Measurements from ENCODE around the gene SERINC2.

The SERINC2 gene

DNA sequence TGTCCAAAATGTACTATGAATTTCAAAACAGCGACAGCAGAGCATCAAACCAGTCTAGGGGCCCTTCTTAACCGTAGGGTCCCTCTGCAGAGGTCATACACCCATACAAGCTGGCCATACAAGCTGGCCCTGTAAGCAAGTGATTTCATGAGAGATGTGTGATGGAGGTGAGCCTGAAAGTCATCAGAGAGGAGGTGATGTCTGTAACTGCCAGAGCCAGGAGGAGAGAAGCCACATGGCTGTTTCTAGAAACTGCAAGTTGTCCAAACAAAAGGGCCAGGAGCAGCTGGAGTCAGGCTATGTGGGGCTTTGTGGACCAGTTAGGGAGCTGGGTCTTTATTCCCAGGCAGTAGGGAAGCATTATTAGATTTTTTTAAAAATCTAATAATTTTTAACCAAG lies 14.8 kb upstream of the SERINC2 start:
- ATAC-seq, result no peak
- H3K4me3 Mint-ChIP-seq, result no peak overlapping the region
- no peak overlapping the region for H3K27ac Mint-ChIP-seq
- H3K4me1 Mint-ChIP-seq, result peaks cover 13% of the 10 kb centered on the region
- DNase-seq, result no peak
- no peaks in the 10 kb centered on the region for H3K9me3 Mint-ChIP-seq
- peaks cover 6% of the 10 kb centered on the region for H3K27me3 Mint-ChIP-seq

DNA sequence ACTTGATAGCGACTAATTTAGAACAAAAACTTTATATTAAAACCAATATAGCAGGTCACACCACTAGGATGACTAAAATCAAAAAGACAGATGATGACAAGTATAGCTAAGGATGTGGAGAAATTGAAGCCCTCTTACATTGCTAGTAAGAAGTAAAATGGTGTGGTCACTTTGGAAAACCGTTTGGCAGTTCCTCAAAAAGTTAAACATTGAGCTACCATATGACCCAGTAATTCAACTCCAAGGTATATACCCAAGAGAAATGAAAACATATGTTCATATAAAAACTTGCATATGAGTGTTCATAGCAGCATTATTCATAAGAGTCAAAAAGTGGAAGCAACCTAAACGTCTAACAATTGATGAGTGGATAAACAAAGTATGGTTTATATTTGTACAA lies 13.0 kb upstream of the SERINC2 start:
- no peak for DNase-seq
- Mint-ChIP-seq H3K27ac (no peak overlapping the region), H3K4me3 (no peak overlapping the region), H3K27me3 (peaks cover 6% of the 10 kb centered on the region), H3K4me1 (peaks cover 4% of the 10 kb centered on the region), H3K9me3 (no peaks in the 10 kb centered on the region)
- no peak for ATAC-seq

DNA sequence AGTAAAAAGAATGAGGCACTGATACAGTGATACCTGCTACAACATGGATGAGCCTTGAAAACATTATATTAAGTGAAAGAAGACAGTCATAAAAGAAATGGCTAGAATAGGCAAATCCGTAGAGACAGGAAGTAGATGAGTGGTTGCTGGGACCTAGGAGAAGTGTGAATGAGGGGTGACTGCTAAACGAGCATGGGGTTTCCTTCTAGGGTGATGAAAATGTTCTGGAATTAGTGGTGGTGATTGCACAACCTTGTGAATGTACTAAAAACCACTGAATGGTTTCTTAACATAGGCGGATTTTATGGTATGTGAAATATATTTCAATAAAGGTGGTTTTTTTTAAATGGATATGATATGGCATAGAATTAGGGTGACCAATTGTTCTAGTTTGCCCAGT lies 12.6 kb upstream of the SERINC2 start:
- H3K27ac Mint-ChIP-seq, result no peak overlapping the region

DNA sequence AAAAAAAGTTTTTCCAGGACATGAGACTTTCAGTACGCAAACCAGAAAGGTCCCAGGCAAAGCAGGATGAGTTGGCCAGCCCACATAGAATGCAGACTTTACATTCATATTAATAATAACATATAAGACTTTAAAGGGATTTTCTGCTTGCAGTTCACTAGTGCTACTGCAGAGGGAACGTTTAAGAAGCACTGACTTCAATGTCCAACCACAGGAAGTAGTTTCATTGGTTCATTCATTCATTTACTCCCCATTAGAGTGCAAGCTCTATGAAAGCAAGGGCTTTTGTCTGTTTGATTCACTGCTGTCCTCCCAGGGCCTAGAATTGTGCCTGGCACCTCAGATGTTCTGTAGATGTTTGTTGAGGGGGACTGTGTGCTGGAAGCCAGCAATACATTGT lies 11.8 kb upstream of the SERINC2 start:
- H3K4me3 Mint-ChIP-seq, result no peak overlapping the region
- ATAC-seq (no peak), DNase-seq (no peak)
- no peaks in the 10 kb centered on the region for H3K9me3 Mint-ChIP-seq
- H3K27ac Mint-ChIP-seq, result no peak overlapping the region
- H3K4me1 Mint-ChIP-seq, result no peaks in the 10 kb centered on the region
- H3K27me3 Mint-ChIP-seq, result peaks cover 6% of the 10 kb centered on the region

More for the DNA sequence above, 12.6 kb upstream of the SERINC2 start:
- no peaks in the 10 kb centered on the region for H3K4me1 Mint-ChIP-seq
- ATAC-seq (no peak), DNase-seq (no peak)
- H3K9me3 Mint-ChIP-seq, result no peaks in the 10 kb centered on the region
- H3K27me3 Mint-ChIP-seq, result peaks cover 6% of the 10 kb centered on the region
- H3K4me3 Mint-ChIP-seq, result no peak overlapping the region

DNA sequence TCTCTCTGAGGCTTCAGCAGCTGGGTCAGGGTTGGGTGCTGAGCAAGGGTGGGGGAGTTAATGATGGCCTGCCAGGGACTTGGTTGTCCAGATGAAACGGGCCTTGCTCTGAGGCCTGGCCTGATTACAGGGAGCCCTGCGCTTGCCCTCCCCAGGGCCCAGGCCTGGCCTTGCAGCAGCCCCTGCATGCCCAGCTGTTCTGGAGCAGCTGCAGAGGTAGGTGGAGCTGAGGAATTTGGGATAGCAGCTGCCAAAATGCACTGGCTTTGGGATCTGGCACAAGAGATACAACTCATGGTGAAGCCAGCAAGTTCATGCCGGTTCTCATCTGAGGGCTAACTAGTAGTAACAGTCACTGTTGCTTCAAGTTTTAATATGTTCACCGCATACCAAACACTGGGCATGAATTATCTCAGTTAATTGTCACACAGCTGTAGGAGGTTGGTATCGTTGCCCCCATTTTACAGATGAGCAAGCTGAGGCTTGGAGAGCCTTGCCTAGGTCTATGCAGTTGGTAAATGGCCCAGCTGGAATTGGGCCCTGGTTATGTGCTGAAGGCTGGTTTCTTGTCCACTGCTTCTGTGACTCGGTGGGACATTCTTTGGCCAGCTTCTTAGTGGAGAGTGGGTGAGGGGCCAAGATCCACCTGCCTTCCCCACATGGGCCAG lies 7.3 kb upstream of the SERINC2 start:
- Mint-ChIP-seq H3K9me3 (no peaks in the 10 kb centered on the region), H3K27me3 (peaks cover 22% of the 10 kb centered on the region), H3K27ac (no peak overlapping the region), H3K4me1 (no peaks in the 10 kb centered on the region), H3K4me3 (no peak overlapping the region)
- no peak for ATAC-seq
- DNase-seq, result no peak

DNA sequence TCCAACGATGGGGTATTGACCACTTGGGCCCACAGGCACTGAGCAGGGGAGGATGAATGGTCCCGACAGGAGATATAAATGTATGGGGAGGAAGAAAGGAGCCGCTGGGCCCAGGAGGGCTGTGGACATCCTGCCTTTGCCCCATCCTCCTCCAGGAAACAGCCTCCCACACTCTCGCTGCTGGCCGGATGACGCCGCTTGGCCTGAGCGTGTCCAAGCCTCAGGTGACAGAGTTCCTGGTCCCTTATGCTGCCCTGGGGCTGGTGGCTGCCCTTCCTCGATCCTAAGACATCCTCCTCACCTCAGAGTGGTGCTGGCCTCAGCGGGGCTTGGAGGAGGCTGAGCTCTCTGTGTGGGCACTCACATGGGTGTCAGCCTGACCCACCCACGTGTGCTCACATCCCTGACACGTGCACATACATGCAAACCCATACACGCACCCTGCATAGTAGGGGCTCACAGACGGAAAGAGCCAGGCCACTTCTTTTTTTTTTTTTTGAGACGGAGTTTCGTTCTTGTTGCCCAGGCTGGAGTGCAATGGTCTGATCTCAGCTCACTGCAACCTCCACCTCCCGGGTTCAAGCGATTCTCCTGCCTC lies 5.9 kb upstream of the SERINC2 start:
- H3K4me1 Mint-ChIP-seq, result peaks cover 2% of the 10 kb centered on the region
- no peaks in the 10 kb centered on the region for H3K9me3 Mint-ChIP-seq
- H3K4me3 Mint-ChIP-seq, result no peak overlapping the region
- ATAC-seq (no peak), DNase-seq (no peak)
- H3K27me3 Mint-ChIP-seq, result peaks cover 36% of the 10 kb centered on the region
- no peak overlapping the region for H3K27ac Mint-ChIP-seq

DNA sequence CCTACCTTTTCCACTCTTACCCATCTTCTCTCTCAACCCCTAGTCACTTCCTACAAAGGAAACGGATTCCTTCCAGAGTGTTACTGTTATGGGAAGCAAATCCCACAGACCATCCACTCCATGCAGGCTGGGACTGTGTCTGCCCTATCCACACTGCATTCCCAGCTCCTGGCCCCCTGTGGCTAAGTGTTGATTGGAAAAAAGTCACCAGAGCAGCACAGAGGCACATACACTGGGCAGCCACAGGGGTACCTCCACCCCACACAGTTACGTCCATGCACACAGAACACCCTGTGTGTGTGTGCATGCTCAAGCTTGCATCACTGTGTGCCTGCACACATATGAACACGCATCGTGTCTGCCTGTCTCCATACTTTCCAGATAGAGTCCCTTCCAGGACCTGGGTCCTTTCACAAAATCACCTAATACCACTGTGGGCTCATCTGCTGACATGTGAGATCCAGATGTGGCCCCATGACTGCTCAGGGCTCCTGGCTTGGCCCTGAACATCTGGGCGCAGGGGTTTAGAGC lies 4.2 kb upstream of the SERINC2 start:
- Mint-ChIP-seq H3K27me3 (peaks cover 51% of the 10 kb centered on the region), H3K4me3 (no peak overlapping the region), H3K9me3 (no peaks in the 10 kb centered on the region), H3K27ac (no peak overlapping the region), H3K4me1 (peaks cover 12% of the 10 kb centered on the region)
- ATAC-seq (no peak), DNase-seq (no peak)

DNA sequence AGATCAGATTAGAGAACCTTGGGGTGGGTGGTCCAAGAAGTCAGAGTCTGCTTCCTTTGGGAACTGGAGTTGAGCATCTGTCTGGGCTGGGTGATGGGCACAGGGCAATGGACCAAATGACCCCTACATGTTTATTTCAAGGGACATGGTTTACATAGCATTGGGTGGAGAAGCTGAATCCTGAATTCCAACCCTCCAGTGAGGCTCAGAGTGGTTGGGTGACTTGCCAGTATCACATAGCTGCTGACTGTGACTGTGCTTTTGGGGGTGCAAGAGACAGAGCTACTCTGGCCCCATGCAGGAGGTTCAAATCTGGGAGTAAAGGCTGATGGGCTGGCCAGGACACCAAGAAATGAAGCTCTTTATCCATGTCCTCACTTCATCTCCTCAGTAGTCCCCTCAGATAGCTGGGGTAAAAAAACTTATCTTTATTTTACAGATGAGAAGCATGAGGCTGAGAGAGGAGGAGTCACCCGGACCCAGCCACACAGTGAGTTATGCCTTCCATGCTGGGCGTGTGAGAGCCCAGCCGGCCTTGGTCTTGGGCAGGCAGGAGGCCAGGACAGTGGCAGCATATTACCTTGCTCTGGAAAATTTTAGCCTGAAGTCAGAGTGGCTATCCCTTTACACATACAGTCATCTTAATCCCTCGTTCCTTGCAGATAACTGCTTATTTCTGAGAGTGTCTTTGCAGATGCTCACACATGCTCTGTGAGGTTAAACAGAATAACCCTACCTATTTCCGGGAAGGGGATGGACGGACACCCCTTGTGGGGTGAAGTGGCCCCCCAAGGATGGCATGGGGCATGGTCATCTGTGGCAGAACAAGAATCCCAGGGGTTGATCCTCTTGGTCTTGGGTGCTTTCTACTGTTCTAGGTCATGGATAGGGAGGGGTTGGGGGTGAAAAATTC lies 2.8 kb upstream of the SERINC2 start:
- no peak for ATAC-seq
- Mint-ChIP-seq H3K27ac (no peak overlapping the region), H3K27me3 (peaks cover 64% of the 10 kb centered on the region), H3K4me3 (no peak overlapping the region), H3K9me3 (no peaks in the 10 kb centered on the region), H3K4me1 (peaks cover 16% of the 10 kb centered on the region)
- no peak for DNase-seq

DNA sequence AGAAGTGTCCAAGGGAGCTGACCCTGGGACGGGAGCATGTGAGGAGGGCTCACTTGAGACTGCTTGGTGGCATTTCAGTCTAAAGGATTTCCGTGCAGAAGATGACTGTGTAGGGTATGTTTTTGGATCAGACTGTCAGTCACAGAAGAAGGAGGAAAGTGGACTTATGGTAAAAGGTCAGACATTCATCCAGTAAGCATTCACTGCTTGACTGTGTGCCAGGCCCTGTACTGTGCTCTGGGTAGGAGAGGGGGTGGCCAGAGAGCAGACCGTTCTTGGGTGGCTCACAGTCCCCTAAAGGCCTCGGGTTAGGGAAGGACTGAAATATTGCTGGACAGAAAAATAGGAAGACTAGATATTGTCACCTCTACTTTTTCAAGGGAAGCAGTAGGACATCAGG lies 2.1 kb upstream of the SERINC2 start:
- DNase-seq (no peak), ATAC-seq (no peak)
- H3K4me3 Mint-ChIP-seq, result no peak overlapping the region
- no peaks in the 10 kb centered on the region for H3K9me3 Mint-ChIP-seq
- H3K4me1 Mint-ChIP-seq, result peaks cover 16% of the 10 kb centered on the region
- H3K27ac Mint-ChIP-seq, result no peak overlapping the region
- H3K27me3 Mint-ChIP-seq, result peaks cover 71% of the 10 kb centered on the region

DNA sequence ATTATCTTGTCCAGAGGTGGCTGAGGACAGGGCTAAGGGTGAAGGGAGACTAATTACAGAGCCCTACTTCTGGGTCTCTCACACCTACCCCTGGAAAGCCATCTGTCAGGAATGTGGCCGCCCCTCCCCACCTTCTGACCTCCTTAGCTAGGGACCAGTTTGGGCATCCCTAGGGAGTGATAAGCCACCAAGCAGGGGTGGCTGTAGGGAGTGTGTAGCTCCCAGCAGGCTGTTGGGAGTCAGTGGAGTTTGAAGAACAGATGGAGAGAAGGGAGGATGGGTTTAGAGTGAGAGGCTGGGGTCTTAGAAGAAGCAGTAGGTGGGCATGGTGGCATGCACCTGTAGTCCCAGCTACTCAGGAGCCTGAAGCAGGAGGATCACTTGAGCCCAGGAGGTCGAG lies 808 bp upstream of the SERINC2 start:
- DNase-seq (no peak), ATAC-seq (no peak)
- H3K4me1 Mint-ChIP-seq, result peaks cover 16% of the 10 kb centered on the region
- no peaks in the 10 kb centered on the region for H3K9me3 Mint-ChIP-seq
- H3K27ac Mint-ChIP-seq, result peak overlapping the region in 1 of 2 donors; percentile 13
- H3K4me3 Mint-ChIP-seq, result peak overlapping the region; percentile 20 to 55
- H3K27me3 Mint-ChIP-seq, result peaks cover 81% of the 10 kb centered on the region

DNA sequence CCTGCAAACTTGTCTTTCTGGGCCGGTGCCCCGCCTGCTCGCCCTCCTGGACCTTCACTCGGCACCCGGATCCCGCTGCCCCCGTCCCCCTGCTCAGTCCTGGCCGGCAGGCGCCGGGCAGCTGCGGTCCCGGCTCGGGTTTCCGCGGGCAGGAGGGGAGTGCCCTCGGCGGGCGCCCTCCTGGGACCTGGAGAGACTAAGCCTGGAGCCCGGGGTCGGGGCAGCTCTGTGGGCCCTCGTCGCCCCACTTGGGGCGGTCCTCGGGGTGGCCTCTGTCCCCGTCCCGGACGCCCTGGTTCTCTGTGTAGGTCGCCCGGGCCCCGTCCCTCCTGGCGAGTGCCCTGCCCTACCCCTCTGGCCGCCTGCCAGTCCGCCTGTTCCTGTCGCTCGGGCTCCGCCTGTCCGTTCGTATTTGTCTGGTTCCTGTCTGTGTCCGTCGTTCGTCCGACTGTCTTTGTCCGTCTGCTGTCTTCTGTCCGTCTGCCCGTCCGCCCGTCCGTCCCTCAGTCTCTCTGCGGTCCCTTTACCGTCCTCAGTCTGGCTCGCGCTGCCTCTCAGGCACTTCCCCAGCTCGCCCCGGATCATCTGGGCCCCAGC lies 490 bp downstream of the SERINC2 start:
- DNase-seq (peak; percentile 23 to 30), ATAC-seq (peak; percentile 69)
- H3K4me3 Mint-ChIP-seq, result peak overlapping the region; percentile 94 to 96
- H3K27me3 Mint-ChIP-seq, result peaks cover 88% of the 10 kb centered on the region
- H3K27ac Mint-ChIP-seq, result peak overlapping the region; percentile 45 to 90
- H3K4me1 Mint-ChIP-seq, result peaks cover 16% of the 10 kb centered on the region
- no peaks in the 10 kb centered on the region for H3K9me3 Mint-ChIP-seq

DNA sequence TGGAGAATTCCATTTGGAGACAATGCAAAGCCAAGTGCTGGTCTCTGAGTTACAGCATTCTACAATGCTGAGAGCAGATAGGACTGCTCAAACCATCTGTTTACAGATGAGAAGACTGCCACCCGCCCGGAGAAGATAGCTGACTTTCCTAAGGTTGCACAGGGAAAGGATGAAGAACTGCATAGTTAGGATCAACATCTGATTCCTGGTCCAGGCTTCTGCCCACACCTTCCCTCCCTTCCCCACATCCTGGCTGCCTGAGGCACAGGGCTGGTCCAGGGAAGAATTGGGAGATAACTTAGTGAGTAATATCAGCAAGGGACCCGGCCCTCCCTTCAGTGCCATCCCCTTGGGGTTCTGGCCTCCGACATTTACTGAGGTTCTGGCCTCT lies 2.0 kb downstream of the SERINC2 start:
- Mint-ChIP-seq H3K27ac (no peak overlapping the region), H3K9me3 (no peaks in the 10 kb centered on the region), H3K4me3 (no peak overlapping the region), H3K4me1 (peaks cover 16% of the 10 kb centered on the region), H3K27me3 (peaks cover 73% of the 10 kb centered on the region)
- ATAC-seq (no peak), DNase-seq (no peak)

DNA sequence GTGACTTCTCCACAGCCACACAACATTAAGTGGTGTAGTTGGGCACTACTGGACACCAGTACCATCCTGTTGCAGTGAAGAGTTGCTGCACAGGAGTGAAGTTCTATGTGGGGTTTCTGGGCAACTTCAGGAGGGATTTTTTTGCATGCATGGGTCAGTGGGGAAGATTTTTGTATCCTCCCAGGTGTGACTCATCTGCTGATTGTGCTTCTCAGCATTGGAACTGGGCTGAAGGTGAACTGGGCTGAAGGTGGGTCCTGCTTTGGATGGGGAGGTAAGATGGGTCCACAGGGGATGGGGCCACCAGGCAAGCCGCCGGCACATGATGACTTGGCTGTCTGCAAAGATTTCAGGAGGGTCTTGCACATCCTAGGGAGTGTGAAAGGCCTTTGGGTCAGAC lies 2.6 kb downstream of the SERINC2 start:
- Mint-ChIP-seq H3K9me3 (no peaks in the 10 kb centered on the region), H3K27ac (no peak overlapping the region), H3K4me3 (no peak overlapping the region), H3K27me3 (peaks cover 66% of the 10 kb centered on the region), H3K4me1 (peaks cover 16% of the 10 kb centered on the region)
- ATAC-seq (no peak), DNase-seq (no peak)

DNA sequence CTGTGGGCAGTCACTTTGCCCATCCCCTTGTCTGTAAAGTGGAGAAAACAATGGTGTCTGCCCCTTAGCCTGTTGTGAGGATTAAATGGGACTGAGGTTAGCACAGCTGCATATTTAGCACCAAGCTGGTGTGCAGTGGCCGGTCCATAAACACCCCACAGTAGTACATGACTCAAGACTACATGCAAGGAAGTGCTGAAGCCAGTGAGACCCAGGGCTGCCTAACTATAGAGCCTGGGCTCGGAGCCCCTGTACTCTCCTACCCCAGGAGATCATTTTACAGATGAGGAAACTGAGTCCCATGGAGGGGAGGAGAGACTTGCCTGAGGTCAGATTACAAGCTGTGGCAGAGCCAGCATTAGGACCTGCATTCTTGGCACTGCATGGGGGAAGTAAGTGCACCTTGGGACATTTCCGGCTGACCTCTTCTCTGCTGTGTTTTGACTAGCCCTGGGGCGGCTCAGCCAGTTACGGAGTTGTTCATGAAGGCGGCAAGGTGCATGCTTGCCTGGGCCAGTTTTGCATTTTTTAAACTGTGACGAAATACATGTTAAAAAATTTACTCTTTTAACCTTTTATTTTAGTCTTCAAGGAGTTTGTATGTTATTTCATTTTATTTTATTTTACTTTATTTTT lies 3.2 kb downstream of the SERINC2 start:
- no peak for ATAC-seq
- Mint-ChIP-seq H3K27ac (no peak overlapping the region), H3K4me3 (no peak overlapping the region), H3K9me3 (no peaks in the 10 kb centered on the region), H3K27me3 (peaks cover 61% of the 10 kb centered on the region), H3K4me1 (peaks cover 16% of the 10 kb centered on the region)
- DNase-seq, result no peak

DNA sequence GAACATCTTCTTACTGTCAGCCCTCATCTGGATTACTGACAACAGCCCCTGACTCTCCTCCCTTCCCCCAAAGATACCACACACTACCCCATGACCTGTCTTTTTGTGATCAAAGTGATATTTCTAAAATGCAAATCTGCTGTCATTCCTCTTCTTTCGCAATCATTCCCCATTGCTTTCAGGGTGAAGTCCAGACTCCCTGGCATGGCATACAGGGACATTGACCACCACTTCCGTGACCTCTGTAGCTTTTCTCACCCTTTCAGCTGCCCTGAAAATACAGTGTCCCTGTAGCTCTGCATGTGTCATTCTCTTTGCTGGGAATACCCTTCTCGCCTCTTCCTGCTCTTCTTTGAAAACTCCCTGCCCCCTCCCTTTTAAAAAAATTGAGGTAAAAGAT lies 4.1 kb downstream of the SERINC2 start:
- peak overlapping the region in 1 of 2 donors; percentile 8 for H3K27ac Mint-ChIP-seq
- no peak overlapping the region for H3K4me3 Mint-ChIP-seq
- H3K9me3 Mint-ChIP-seq, result no peaks in the 10 kb centered on the region
- no peak for ATAC-seq
- peaks cover 14% of the 10 kb centered on the region for H3K4me1 Mint-ChIP-seq
- H3K27me3 Mint-ChIP-seq, result peaks cover 52% of the 10 kb centered on the region
- no peak for DNase-seq
